Lower lobe of right lung (tissue), 2 donors: ENCODE data around the gene TRIM7. TPM values are rescaled to one million over a fixed set of nuclear protein-coding genes. Genes with fewer than 3 reads are reported as not detected.

ENCODE experiments used
- ATAC-seq, 2 donors: fragments of 200-7000 bp; cut with Tn5 transposase; one replicate each; pipeline ENCODE4 v1.9.1; 2020 to 2022; ENCODE audit warnings: mild to moderate bottlenecking in 2 of 2, moderate library complexity in 2 of 2
- DNase-seq: peaks from one replicate; pipeline ENCODE4 v3.0.0-alpha.2; 2020
- H3K27ac ChIP-seq: fragments of 200-600 bp; one replicate; pipeline ENCODE4 v1.8.0; 2022
- H3K27me3 ChIP-seq: fragments of 200-600 bp; one replicate; pipeline ENCODE4 v1.8.0; 2022; ENCODE audit warnings: low read depth
- H3K36me3 ChIP-seq: fragments of 200-600 bp; one replicate; pipeline ENCODE4 v1.8.0; 2022; ENCODE audit warnings: mild to moderate bottlenecking
- H3K4me1 ChIP-seq: fragments of 200-600 bp; one replicate; pipeline ENCODE4 v1.8.0; 2022
- H3K4me3 ChIP-seq: fragments of 200-600 bp; one replicate; pipeline ENCODE4 v1.8.0; 2022; ENCODE audit warnings: mild to moderate bottlenecking
- H3K9me3 ChIP-seq: fragments of 200-600 bp; one replicate; pipeline ENCODE4 v1.8.0; 2022
- intact Hi-C: fragments of 100-400 bp; cut with DNase I; formaldehyde crosslinking; loops from one replicate; pipeline ENCODE4 v1.11.0; 2022
- total RNA-seq: library from RNA; stranded (reverse); fragmentation: NEBNext Ultra II Directional; extraction: Animal tissue kit (Norgen Biotek cat#: 25700); gene quantifications from one replicate; pipeline ENCODE4 v1.2.1, GENCODE V29; 2021
- TF ChIP-seq, protein P1 (sequence below): fragments of 200-600 bp; IDR thresholded peaks from one replicate; pipeline ENCODE4 v1.8.0; 2022; ENCODE audit warnings: antibody characterized with exemption, mild to moderate bottlenecking
- donor health status: DM: no; HTN: yes; CAD: no; lungs with severe emphysema.

The TRIM7 gene
- total RNA-seq, 1 donor from 2014 or later, result 4.3 TPM

DNA sequence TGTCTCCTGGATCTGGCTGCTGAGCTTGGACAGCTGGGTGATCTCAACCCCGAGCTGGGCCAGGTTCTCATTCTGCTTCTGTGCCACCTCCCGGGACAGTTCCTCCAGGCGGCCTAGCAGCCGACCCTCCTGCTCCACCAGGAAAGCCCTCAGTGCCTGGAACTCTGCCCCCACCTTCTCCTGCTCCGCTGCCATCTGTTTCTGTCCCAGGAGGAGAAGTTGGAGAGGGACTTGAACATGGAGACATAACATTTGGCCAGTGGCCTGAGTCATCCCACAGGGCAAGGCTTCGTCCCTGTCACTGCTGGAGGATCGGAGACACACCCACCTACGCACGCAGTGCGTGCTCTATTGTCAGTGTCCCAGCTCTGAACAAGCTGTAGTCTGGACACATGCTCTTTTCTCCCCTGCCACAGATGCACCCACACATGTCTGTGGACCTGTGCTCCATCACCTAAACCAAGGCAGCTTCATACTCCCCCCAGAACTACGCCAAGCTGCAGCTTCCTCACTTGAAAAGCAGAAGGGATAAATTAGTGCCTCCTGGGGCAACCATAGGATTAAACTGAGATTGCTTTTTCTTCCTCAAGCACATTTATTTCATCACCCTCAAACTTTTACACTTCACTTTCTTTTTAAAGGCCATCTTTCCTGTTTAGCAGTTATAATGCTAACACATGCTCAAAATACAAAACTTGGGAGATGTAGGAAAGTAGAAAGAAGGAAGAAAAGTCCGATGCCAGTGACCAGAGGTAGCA, 4.9 kb downstream of the TRIM7 start:
- Histone ChIP-seq H3K36me3 (no peaks in the 10 kb centered on the region), H3K4me3 (no peak overlapping the region), H3K27ac (no peak overlapping the region), H3K4me1 (peaks cover 13% of the 10 kb centered on the region), H3K27me3 (no peaks in the 10 kb centered on the region), H3K9me3 (no peaks in the 10 kb centered on the region)
- intact Hi-C loops, result no loop called here
- DNase-seq (no peak), ATAC-seq (no peak)
- TF ChIP-seq, protein P1, sequence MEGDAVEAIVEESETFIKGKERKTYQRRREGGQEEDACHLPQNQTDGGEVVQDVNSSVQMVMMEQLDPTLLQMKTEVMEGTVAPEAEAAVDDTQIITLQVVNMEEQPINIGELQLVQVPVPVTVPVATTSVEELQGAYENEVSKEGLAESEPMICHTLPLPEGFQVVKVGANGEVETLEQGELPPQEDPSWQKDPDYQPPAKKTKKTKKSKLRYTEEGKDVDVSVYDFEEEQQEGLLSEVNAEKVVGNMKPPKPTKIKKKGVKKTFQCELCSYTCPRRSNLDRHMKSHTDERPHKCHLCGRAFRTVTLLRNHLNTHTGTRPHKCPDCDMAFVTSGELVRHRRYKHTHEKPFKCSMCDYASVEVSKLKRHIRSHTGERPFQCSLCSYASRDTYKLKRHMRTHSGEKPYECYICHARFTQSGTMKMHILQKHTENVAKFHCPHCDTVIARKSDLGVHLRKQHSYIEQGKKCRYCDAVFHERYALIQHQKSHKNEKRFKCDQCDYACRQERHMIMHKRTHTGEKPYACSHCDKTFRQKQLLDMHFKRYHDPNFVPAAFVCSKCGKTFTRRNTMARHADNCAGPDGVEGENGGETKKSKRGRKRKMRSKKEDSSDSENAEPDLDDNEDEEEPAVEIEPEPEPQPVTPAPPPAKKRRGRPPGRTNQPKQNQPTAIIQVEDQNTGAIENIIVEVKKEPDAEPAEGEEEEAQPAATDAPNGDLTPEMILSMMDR, result no peak

DNA sequence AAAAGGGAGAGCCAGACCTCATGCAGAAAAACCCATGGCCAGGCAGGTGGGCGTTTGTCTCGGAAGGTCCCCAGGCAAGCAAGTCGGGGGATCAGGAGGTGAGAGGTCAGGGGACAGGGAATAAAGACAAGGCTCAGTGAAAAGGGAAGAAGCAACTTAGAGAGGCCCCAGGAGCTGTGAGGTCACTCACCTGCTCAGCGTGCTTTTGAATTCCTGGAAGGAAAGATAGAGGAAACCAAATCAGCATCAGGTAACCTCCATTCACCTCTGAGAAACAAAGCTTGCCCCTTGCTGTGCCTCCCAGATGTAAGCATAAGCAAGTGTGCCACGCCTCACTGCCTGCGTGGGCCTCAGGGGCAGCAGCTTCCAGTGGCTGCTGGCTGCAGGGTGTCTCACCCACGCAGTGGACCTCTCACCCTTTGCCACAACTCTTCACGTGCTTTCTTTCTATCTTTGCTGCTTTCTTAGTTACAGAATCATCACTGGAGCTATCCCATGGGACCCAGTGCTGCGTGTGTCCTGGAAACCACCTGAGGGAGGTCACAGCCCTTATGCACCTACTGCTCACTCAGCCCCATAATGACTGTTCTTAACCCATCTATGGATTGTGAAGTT, 6.0 kb downstream of the TRIM7 start:
- Histone ChIP-seq H3K27ac (no peak overlapping the region), H3K4me1 (peaks cover 8% of the 10 kb centered on the region), H3K27me3 (no peaks in the 10 kb centered on the region), H3K36me3 (no peaks in the 10 kb centered on the region), H3K9me3 (no peaks in the 10 kb centered on the region), H3K4me3 (no peak overlapping the region)
- DNase-seq (no peak), ATAC-seq (no peak)
- intact Hi-C loops, result no loop called here
- TF ChIP-seq, protein P1, result no peak

DNA sequence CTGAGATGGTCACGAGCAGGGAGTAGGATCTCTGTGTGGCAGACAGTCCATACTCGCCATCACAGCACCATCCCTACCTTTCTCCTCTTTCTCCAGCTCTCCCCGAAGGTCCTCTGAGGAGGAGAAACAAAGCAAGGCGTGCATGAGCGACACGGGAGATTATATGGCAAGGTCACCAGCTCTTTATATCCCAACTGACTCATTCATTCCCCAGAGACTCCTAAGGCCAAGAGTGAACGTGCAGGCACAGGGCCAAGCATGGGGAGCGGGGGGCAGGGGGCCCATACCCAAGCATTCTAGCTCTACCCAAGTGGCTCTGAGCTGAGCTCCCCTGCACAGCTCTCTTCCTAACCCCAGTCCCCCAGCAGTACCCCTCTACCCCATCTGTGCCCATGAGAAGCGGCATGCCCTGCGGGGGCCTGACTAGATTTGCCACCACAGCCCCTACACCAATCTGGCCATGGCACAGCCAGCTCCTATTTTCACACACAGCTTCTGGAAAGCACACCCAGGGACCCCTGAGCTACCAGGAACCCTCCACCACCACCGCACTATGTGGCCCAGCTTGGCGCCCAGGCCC, 6.8 kb downstream of the TRIM7 start:
- H3K36me3 ChIP-seq, result no peaks in the 10 kb centered on the region
- H3K4me3 ChIP-seq, result no peak overlapping the region
- DNase-seq (no peak), ATAC-seq (no peak)
- H3K27ac ChIP-seq, result no peak overlapping the region
- intact Hi-C loops, result no loop called here
- no peaks in the 10 kb centered on the region for H3K27me3 ChIP-seq
- H3K9me3 ChIP-seq, result no peaks in the 10 kb centered on the region
- H3K4me1 ChIP-seq, result peaks cover under 1% of the 10 kb centered on the region
- TF ChIP-seq, protein P1, result no peak

DNA sequence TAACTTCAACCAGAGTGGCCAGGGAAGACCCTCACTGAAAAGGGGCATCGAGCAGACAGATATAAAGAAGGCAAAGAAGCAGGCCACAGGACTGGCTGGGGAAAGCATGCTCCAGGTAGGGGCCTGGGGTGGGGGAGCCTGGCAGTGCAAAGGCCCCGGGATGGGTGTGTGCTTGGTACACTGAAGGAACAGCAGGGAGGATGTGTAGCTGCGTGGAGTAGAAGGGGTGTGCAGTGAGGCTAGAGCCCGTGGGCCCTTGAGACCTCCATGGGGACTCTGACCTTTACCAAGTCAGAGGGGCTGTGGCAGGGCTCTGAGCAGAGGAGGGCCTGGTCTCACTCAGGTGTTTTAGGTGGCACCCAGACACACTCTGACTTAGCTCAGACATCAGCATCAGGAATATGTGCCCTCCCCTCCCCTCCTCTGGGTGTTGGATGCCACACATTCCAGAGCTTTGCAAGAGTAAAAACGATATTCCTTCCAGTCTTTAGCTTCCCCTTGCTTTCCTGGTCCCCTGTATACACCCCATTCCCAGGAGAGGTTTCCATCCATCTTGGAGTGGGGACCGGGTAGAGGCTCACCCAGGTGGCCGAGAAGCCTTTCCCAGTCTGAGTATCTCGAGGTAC, 7.6 kb downstream of the TRIM7 start:
- no peaks in the 10 kb centered on the region for H3K36me3 ChIP-seq
- H3K27me3 ChIP-seq, result no peaks in the 10 kb centered on the region
- H3K4me1 ChIP-seq, result peaks cover 3% of the 10 kb centered on the region
- H3K27ac ChIP-seq, result no peak overlapping the region
- TF ChIP-seq, protein P1, result no peak
- DNase-seq (no peak), ATAC-seq (no peak)
- intact Hi-C loops, result no loop called here
- H3K9me3 ChIP-seq, result no peaks in the 10 kb centered on the region
- H3K4me3 ChIP-seq, result no peak overlapping the region

DNA sequence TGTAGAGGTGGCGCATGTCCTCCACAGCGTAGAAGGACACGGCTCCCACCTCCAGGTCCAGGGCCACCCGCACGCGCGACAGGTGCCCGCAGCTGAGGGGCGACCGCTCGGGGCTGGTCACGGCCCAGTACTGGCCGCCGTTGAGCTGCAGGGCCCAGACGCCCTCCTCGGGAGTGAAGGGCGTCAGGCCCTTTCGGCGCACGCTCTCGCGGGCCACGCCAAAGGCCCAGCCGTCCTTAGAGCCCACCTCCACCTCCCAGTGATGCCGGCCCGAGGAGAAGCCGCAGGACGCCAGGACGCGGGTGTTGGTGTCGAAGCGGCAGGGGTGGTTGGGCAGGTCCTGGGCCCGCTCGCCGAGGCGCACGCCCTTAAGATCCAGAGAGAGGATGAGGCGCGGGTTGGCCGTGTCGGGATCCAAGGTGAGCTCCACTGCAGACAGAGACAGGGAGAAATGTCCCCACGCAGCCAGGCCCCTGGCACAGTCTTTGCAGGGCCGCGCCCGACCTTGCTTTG, 9.7 kb downstream of the TRIM7 start:
- H3K9me3 ChIP-seq, result no peaks in the 10 kb centered on the region
- ATAC-seq (no peak), DNase-seq (no peak)
- H3K27me3 ChIP-seq, result no peaks in the 10 kb centered on the region
- no peaks in the 10 kb centered on the region for H3K36me3 ChIP-seq
- H3K4me3 ChIP-seq, result no peak overlapping the region
- intact Hi-C loops, result no loop called here
- H3K4me1 ChIP-seq, result peaks cover 6% of the 10 kb centered on the region
- TF ChIP-seq, protein P1, result no peak
- no peak overlapping the region for H3K27ac ChIP-seq
